GM18505 (cell line): ENCODE data around the gene HSPA8.
"Not testable (repeated sequence)": the region's sequence is repeated elsewhere in the genome, so short reads cannot be mapped to it uniquely, and the experiment has no call there.

Experiments
- ATAC-seq: cut with Tn5 transposase; IDR thresholded peaks from one replicate; pipeline ENCODE4 v1.9.1; 2021; ENCODE audit not compliant: unreplicated experiment
- POLR2A ChIP-seq: IDR thresholded peaks from 4 replicates; pipeline ENCODE4 v1.6.1; 2011; ENCODE audit warnings: borderline replicate concordance; ENCODE audit not compliant: insufficient read depth, insufficient read length; ENCODE audit errors: extremely low read depth

HSPA8 gene

GRCh38 chr11:123062892-123063825, 1.2 kb upstream of the HSPA8 start:
- TF ChIP-seq POLR2A: peak; percentile 49
- ATAC-seq: no peak

DNA sequence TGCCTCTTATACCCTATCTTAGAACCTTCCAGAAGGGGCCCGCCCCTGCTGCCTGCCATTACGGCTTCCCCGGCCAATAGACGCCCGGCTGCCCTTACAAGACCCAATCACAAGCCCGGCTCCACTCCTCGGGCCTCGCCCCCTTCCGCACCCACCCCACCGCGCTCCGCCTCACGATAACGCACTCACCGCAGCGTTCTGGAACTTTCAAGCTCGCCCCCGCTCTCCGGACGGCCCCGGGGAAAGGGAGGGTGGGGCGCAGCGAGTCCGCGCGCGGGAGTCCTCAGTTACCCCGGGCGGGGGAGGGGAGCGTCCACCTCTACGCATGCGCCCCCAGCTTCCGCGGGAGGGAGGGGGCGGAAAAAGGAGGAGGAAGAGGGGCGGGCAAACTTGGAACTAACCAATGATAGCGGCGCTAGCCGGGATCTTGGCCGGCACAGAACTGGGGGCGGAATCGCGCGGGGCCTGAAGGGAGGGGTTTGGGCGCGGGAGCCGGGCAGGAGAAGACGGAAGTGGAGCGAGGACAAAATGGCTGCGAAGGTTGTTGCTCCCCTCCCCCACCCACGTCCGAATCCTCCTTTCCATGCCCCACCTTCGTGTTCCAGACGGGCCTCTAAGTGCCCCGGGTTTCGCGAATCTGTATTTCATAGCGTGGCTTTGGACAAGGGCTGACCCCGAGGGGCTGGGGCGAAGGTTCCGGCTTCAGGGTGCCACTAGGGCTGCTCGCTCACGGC, 389 bp upstream of the HSPA8 start:
- ATAC-seq: peak; percentile 84
- no peak for TF ChIP-seq POLR2A

DNA sequence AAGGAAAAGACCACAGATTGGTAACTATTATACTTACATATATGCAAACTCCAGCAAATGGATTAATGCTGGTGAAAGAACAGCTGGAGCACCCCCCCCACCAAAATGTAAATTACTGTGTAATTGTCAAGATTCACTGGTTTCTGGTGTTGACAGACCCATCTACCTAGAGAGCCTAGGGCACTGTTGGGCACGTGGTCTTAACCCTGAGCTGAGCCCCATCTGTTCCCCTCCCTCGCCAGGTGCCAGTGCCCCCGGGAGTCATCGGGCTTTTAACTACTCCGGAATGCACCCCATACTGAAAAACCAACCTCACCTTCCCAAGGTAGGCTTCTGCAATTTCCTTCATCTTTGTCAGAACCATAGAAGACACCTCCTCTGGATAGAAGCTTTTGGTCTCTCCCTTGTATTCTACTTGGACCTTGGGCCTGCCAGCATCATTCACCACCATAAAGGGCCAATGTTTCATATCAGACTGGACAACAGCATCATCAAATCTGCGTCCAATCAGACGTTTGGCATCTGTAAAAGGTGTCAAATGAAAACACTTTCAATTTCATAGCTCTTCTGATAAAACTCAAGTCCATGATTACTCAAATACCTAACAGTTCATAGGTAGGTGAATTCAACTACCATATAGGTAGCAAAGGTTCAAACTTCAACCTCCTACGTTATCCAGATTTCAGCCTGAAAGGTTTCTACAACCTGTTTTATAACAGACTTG, 1.5 kb downstream of the HSPA8 start:
- peak; percentile 23 for TF ChIP-seq POLR2A
- ATAC-seq: no peak

DNA sequence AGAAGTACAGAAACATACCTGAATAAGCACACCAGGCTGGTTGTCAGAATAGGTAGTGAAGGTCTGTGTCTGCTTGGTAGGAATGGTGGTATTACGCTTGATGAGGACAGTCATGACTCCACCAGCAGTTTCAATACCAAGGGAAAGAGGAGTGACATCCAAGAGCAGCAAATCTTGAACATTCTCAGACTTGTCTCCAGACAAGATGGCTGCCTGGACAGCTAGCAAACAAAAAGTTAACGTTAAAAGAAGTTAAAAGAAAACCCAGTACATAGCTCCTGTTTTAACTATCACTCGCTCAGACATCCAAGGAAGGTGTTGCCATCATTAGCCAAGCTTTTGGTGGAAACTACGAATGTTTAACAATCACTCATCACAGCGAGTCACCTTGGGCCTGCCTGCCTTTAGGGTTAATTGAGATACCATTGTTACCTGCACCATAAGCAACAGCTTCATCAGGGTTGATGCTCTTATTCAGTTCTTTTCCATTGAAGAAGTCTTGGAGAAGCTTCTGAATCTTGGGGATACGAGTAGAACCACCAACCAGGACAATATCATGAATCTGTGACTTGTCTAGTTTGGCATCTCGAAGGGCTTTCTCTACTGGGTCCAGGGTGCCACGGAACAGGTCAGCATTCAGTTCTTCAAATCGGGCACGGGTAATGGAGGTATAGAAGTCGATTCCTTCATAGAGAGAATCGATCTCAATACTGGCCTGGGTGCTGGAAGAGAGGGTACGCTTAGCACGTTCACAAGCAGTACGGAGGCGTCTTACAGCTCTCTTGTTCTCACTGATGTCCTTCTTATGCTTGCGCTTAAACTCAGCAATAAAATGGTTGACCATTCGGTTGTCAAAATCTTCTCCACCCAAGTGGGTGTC, 2.7 kb downstream of the HSPA8 start:
- ATAC-seq: not testable (repeated sequence)
- TF ChIP-seq POLR2A: peak; percentile 30

DNA sequence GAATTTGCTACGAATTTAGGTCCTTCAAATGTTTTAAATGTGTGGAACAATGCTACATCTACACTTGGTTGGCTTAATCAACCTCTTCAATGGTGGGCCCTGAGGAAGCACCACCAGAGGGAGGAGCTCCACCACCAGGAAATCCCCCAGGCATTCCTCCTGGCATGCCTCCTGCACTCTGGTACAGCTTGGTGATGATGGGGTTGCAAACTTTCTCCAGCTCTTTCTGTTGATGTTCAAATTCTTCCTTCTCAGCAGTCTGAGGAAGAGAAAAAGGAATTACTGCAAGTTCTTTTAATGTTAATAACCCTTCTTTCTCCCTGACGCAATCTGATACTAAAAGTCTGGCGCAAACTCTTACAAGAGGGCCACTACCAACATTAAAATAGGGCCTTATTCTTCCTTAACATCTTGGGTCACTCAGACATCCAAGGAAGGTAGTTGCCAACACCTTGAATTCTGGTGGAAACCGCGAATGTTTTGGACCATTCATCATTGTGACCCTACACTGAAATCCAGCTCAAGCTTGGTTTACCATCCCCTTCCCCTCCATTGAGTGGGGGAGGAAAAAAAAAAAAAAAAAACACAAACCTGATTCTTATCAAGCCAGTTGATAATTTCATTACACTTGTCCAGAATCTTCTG, 4.2 kb downstream of the HSPA8 start:
- no peak for ATAC-seq
- TF ChIP-seq POLR2A: no peak

DNA sequence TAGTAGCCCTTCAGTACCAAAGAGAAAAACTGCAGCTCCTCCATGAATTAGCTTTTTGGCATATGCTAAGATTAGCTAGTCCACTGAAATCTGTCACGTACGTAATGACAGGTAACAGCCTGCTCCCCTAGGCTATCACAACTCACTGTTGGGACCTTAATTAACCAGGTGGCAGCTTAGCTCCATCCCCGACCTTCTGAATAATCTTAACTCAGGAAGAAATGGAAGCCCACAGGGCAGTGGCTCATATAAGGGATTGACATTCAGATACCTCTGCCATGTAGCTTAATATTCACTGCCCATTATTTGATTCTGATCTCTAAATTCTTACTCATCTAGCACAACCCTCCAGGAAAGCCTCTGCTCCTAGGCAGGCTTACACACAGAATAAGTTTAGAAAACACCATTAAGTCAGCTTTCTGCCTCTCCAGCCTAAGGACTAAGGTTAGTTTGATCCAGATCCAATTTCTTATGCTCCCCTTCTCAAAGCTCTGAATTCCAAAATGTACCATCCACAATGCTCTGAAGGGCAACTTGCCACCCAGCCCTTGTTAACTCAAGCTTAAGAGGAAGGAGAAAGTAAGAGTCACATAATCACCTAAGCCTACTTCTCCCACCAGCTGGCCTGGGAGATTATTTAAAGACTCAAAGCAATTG, 5.0 kb downstream of the HSPA8 start:
- TF ChIP-seq POLR2A: peak; percentile 49
- ATAC-seq: no peak

DNA sequence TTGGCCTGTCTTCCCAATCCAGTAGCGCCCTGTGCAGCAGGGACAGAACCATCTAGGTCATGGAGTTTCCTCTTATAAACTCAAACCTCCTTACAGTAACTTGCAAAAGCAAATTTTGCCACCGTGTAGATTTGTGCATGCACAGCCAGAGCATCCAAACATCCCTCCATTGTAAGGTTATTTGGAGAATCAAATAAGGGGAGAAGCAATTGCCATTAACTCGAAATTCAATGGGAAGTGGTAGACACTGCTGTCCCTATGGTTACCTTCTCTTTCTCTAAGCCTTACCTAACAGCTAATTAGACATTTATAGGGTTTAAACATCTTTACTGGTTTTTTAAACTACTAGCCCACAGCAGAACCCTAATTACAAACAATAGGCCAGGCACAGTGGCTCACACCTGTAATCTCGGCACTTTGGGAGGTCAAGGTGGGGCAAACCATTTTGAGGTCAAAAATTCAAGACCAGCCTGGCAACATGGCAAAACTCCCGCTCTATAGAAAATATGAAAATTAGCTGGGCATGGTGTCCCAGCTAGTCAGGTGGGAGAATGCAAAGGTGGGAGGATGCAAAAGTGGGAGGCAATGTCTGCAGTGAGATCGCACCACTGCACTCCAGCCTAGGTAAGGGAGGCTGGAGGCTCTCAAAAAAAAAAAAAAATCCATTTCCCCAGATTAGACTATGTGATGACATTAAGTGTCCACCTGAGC, 6.6 kb downstream of the HSPA8 start:
- no peak for ATAC-seq
- TF ChIP-seq POLR2A: no peak

GRCh38 chr11:123054301-123055065, 7.5 kb downstream of the HSPA8 start:
- TF ChIP-seq POLR2A: peak; percentile 8
- no peak for ATAC-seq

DNA sequence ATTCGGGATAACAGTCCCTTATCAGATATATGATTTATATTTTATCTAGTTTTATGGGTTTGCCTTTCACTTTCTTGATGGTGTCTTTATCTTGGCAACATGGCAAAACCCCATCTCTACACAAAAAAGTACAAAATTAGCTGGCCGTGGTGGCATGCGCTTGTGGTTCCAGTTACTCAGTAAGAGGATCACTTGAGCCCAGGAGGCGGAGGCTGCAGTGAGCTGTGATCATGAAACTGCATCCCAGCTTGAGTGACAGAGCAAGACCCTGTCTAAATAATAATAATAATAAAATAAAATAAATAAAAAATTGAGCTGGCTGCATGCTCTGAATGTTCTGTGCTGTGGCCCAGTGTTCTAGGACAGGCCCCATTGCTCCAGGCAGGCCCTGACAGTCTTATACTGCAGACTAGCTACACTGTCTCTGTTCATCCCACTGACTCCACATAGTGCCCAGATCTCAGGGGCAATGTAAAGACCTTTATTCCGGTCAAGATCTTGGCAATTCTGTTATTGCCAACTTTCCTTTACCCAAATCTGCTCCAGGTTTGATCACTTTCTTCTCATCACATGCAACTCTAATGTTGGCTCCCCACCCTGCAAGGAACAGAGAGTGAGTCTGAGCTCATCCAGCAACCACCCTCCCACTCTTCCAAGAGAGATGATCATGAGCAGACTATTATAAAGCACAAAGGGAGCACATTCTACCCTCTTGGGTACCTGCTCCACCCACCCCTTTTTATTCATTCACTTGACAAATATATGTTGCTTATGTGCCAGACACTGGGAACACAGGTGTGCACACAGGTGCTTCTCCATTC, 8.8 kb downstream of the HSPA8 start:
- no peak for TF ChIP-seq POLR2A
- ATAC-seq: no peak

GRCh38 chr11:123051634-123052033, 10.3 kb downstream of the HSPA8 start:
- TF ChIP-seq POLR2A: no peak
- ATAC-seq: no peak
